MM.1S (cell line): Measurements from ENCODE around the gene HEBP1.

Experiments
- DNase-seq: peaks from one replicate; pipeline ENCODE4 v3.0.0-alpha.2; 2015
- H2AFZ ChIP-seq: fragments of 300-600 bp; sonication (generic); 2 replicates; pipeline ENCODE4 v1.6.0; 2016; ENCODE audit warnings: antibody characterized with exemption, low read length
- H3F3A ChIP-seq: fragments of 300-600 bp; sonication (generic); 2 replicates; pipeline ENCODE4 v1.6.1; 2016; ENCODE audit warnings: mild to moderate bottlenecking, antibody characterized with exemption, low read length, moderate library complexity, mixed read lengths; ENCODE audit not compliant: insufficient read depth
- H3K27ac ChIP-seq: fragments of 300-600 bp; sonication (generic); 2 replicates; pipeline ENCODE4 v1.5.1; 2016; ENCODE audit warnings: mild to moderate bottlenecking, low read length
- H3K27me3 ChIP-seq: fragments of 300-600 bp; sonication (generic); replicated peaks from 2 replicates; pipeline ENCODE4 v1.6.0; 2016; ENCODE audit warnings: low read length; ENCODE audit not compliant: insufficient read depth
- H3K36me3 ChIP-seq: fragments of 300-600 bp; sonication (generic); replicated peaks from 2 replicates; pipeline ENCODE4 v1.6.1; 2016; ENCODE audit warnings: mild to moderate bottlenecking, low read length, mixed read lengths; ENCODE audit not compliant: insufficient read depth
- H3K4me1 ChIP-seq: fragments of 300-600 bp; sonication (generic); 2 replicates; pipeline ENCODE4 v1.6.1; 2016; ENCODE audit warnings: low read length, mixed read lengths
- H3K4me2 ChIP-seq: fragments of 300-600 bp; sonication (generic); 2 replicates; pipeline ENCODE4 v1.6.0; 2016; ENCODE audit warnings: low read depth, low read length
- H3K4me3 ChIP-seq: fragments of 300-600 bp; sonication (generic); 2 replicates; pipeline ENCODE4 v1.5.1; 2016; ENCODE audit warnings: low read length, mixed read lengths
- H3K79me2 ChIP-seq: fragments of 300-600 bp; sonication (generic); 2 replicates; pipeline ENCODE4 v1.6.1; 2016; ENCODE audit warnings: mixed run types, low read length, mixed read lengths
- H3K9ac ChIP-seq: fragments of 300-600 bp; sonication (generic); 2 replicates; pipeline ENCODE4 v1.6.1; 2016; ENCODE audit warnings: low read length, mixed read lengths
- H3K9me2 ChIP-seq: fragments of 300-600 bp; sonication (generic); replicated peaks from 2 replicates; pipeline ENCODE4 v1.6.1; 2016; ENCODE audit warnings: mild to moderate bottlenecking, low read length, mixed read lengths; ENCODE audit not compliant: insufficient read depth
- H3K9me3 ChIP-seq: fragments of 300-600 bp; sonication (generic); replicated peaks from 2 replicates; pipeline ENCODE4 v1.6.1; 2016; ENCODE audit warnings: mild to moderate bottlenecking, low read length, mixed read lengths; ENCODE audit not compliant: insufficient read depth
- H4K20me1 ChIP-seq: fragments of 300-600 bp; sonication (generic); 2 replicates; pipeline ENCODE4 v1.6.1; 2016; ENCODE audit warnings: mild to moderate bottlenecking, low read length, moderate library complexity, mixed read lengths; ENCODE audit not compliant: insufficient read depth
- CTCF ChIP-seq: fragments of 300-600 bp; sonication (generic); IDR thresholded peaks from 2 replicates; pipeline ENCODE4 v1.5.1; 2016; ENCODE audit warnings: antibody characterized with exemption, low read length, mixed read lengths
- EZH2 ChIP-seq: fragments of 300-600 bp; sonication (generic); optimal IDR thresholded peaks from 2 replicates; pipeline ENCODE3; 2017; ENCODE audit warnings: low read depth, mild to moderate bottlenecking, antibody characterized with exemption, low read length, mixed read lengths
- EZH2phosphoT487 ChIP-seq: fragments of 300-600 bp; sonication (generic); IDR thresholded peaks from 2 replicates; pipeline ENCODE4 v1.6.1; 2018; ENCODE audit warnings: antibody characterized with exemption, low read length

HEBP1 gene

GRCh38 chr12:13004986-13005385 is 4.9 kb upstream of the HEBP1 start:
- H3K4me3 ChIP-seq = no peak overlapping the region
- TF ChIP-seq EZH2 (no peak), CTCF (no peak), EZH2phosphoT487 (no peak)

GRCh38 chr12:13004361-13004760 is 4.3 kb upstream of the HEBP1 start:
- Histone ChIP-seq H3K9me2 (no peaks in the 10 kb centered on the region), H3K27ac (no peak overlapping the region), H3K9ac (no peak overlapping the region), H3K4me3 (no peak overlapping the region), H4K20me1 (no peaks in the 10 kb centered on the region), H3K27me3 (no peaks in the 10 kb centered on the region), H3K4me1 (peaks cover 7% of the 10 kb centered on the region; the same call in 1 of the 2 replicates), H3K9me3 (no peaks in the 10 kb centered on the region), H3K36me3 (no peaks in the 10 kb centered on the region), H3K4me2 (no peak overlapping the region), H3F3A (peaks cover 8% of the 10 kb centered on the region), H2AFZ (no peak overlapping the region), H3K79me2 (peaks cover 5% of the 10 kb centered on the region)
- TF ChIP-seq EZH2phosphoT487 (no peak), EZH2 (no peak), CTCF (no peak)
- DNase-seq = no peak

More at GRCh38 chr12:13004986-13005385, 4.9 kb upstream of the HEBP1 start:
- Histone ChIP-seq H3K27ac (no peak overlapping the region), H3K4me1 (0 out of 2 replicates have a peak, but pooled peaks cover 3% of the 10 kb centered on the region), H3K27me3 (no peaks in the 10 kb centered on the region), H3K4me2 (no peak overlapping the region), H3K36me3 (no peaks in the 10 kb centered on the region), H2AFZ (no peak overlapping the region), H4K20me1 (no peaks in the 10 kb centered on the region), H3K9ac (no peak overlapping the region), H3K9me2 (no peaks in the 10 kb centered on the region), H3K79me2 (no peaks in the 10 kb centered on the region), H3F3A (peaks cover 8% of the 10 kb centered on the region), H3K9me3 (no peaks in the 10 kb centered on the region)
- no peak for DNase-seq

- peaks cover 13% of the 10 kb centered on the region; the same call in 1 of the 2 replicates for H3K4me1 ChIP-seq
- peaks cover 8% of the 10 kb centered on the region for H3F3A ChIP-seq
- no peaks in the 10 kb centered on the region for H3K9me2 ChIP-seq
- H3K9ac ChIP-seq = no peak overlapping the region
- no peak overlapping the region for H3K4me3 ChIP-seq
- no peak overlapping the region for H3K27ac ChIP-seq
- DNase-seq = no peak
- H3K9me3 ChIP-seq = no peaks in the 10 kb centered on the region
- H2AFZ ChIP-seq = no peak overlapping the region
- H4K20me1 ChIP-seq = no peaks in the 10 kb centered on the region
- no peaks in the 10 kb centered on the region for H3K36me3 ChIP-seq
- no peaks in the 10 kb centered on the region for H3K27me3 ChIP-seq
- no peak overlapping the region for H3K4me2 ChIP-seq
- peaks cover 18% of the 10 kb centered on the region for H3K79me2 ChIP-seq
- TF ChIP-seq CTCF (no peak), EZH2 (no peak), EZH2phosphoT487 (no peak)
Measured at GRCh38 chr12:13002301-13003097, 2.4 kb upstream of the HEBP1 start.
